OCI-LY1 (cell line): ENCODE measurements around the gene DPP6.

Experiments
- H2AFZ ChIP-seq: fragments of 200-600 bp; sonication (generic), shearing (Covaris generic); 2 replicates; pipeline ENCODE4 v1.6.0; 2014; ENCODE audit warnings: antibody characterized with exemption, mild to moderate bottlenecking, low read length
- H3F3A ChIP-seq: fragments of 200-600 bp; sonication (generic), shearing (Covaris generic); 2 replicates; pipeline ENCODE4 v1.6.0; 2014; ENCODE audit warnings: mild to moderate bottlenecking, antibody characterized with exemption, low read length, moderate library complexity; ENCODE audit not compliant: insufficient read depth
- H3K27ac ChIP-seq: fragments of 200-600 bp; sonication (generic); 2 replicates; pipeline ENCODE4 v1.5.1; 2014; ENCODE audit warnings: low read length, mixed run types, mild to moderate bottlenecking, low read depth; ENCODE audit not compliant: poor library complexity, severe bottlenecking
- H3K27me3 ChIP-seq: fragments of 200-600 bp; sonication (generic); 2 replicates; pipeline ENCODE4 v1.6.0; 2014; ENCODE audit warnings: antibody characterized with exemption, mild to moderate bottlenecking, low read length, moderate library complexity; ENCODE audit not compliant: insufficient read depth
- H3K36me3 ChIP-seq: fragments of 200-600 bp; sonication (generic); 2 replicates; pipeline ENCODE4 v1.6.1; 2014; ENCODE audit warnings: mild to moderate bottlenecking, antibody characterized with exemption, low read length, moderate library complexity, mixed read lengths; ENCODE audit not compliant: insufficient read depth
- H3K4me1 ChIP-seq: fragments of 200-600 bp; sonication (generic); 2 replicates; pipeline ENCODE4 v1.5.1; 2014; ENCODE audit warnings: mild to moderate bottlenecking, low read length, moderate library complexity; ENCODE audit not compliant: insufficient read depth, severe bottlenecking
- H3K4me2 ChIP-seq: fragments of 200-600 bp; sonication (generic), shearing (Covaris generic); 2 replicates; pipeline ENCODE4 v1.6.1; 2014; ENCODE audit warnings: low read length
- H3K4me3 ChIP-seq: fragments of 200-600 bp; sonication (generic); 2 replicates; pipeline ENCODE4 v1.5.1; 2014; ENCODE audit warnings: low read length, low read depth, mild to moderate bottlenecking, mixed read lengths; ENCODE audit not compliant: poor library complexity, severe bottlenecking
- H3K79me2 ChIP-seq: fragments of 200-600 bp; shearing (Covaris generic); 2 replicates; pipeline ENCODE4 v1.6.1; 2016; ENCODE audit warnings: mixed run types, low read length, mixed read lengths; ENCODE audit not compliant: insufficient read depth
- H3K9ac ChIP-seq: fragments of 200-600 bp; sonication (generic), shearing (Covaris generic); 2 replicates; pipeline ENCODE4 v1.6.1; 2014; ENCODE audit warnings: mild to moderate bottlenecking, low read length, mixed read lengths
- H3K9me2 ChIP-seq: fragments of 200-600 bp; sonication (generic), shearing (Covaris generic); 2 replicates; pipeline ENCODE4 v1.6.1; 2014; ENCODE audit warnings: low read depth, mild to moderate bottlenecking, low read length, mixed read lengths
- H3K9me3 ChIP-seq: fragments of 200-600 bp; shearing (Covaris generic); 2 replicates; pipeline ENCODE4 v1.6.1; 2014; ENCODE audit warnings: low read length, mixed read lengths
- H4K20me1 ChIP-seq: fragments of 200-600 bp; sonication (generic), shearing (Covaris generic); 2 replicates; pipeline ENCODE4 v1.6.0; 2016; ENCODE audit warnings: mild to moderate bottlenecking, low read length; ENCODE audit not compliant: insufficient read depth
- EZH2 ChIP-seq: fragments of 200-600 bp; sonication (generic), shearing (Covaris generic); IDR thresholded peaks from 2 replicates; pipeline ENCODE4 v1.8.0; 2017; ENCODE audit warnings: borderline replicate concordance, mixed run types, mild to moderate bottlenecking, antibody characterized with exemption, low read length, moderate library complexity, mixed read lengths
- TF ChIP-seq, protein P1 (sequence below): fragments of 200-600 bp; sonication (generic), shearing (Covaris generic); IDR thresholded peaks from 2 replicates; pipeline ENCODE4 v1.5.1; 2017; ENCODE audit warnings: mild to moderate bottlenecking, antibody characterized with exemption, low read length, moderate library complexity, mixed read lengths

The DPP6 gene

DNA sequence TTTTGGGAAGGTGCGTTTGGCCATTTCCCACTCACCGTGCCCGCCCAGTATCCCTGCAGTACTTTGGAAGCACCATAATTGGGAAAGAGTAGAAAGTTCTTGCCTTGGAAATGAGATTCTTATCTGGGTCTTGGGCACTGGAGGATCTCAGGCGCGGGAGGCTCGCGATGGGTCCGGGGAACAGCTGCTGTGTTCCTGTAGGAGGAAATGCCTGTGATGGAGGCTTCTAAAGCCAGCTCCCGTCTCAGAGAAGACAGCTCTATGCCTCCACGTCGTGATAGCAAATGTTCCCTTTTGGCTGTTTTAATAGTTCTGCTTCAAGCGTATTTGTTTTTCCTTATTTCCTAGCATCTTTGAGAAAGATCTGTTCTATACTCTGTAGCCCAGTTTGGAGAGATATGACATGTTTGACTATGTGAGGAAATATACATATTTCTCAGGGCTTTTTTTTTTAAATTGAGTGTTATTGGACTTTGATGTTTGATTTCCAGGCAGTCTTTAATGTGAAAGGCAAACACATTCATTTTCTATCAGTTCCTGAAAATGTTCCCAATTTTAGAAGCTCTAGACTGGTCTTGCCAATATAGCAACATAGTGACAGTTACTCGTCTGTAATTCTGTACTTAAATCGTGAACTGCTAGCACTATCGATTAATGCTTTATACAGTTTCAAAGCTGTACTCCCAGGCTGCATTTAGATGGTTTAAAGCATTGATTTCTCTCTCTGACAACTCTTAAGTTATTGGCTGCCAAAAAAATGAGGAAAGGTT, 280.8 kb downstream of the DPP6 start:
- Histone ChIP-seq H3K27ac (no peak overlapping the region), H3K36me3 (no peaks in the 10 kb centered on the region), H3K9me3 (no peaks in the 10 kb centered on the region), H2AFZ (no peak overlapping the region), H3F3A (no peaks in the 10 kb centered on the region), H4K20me1 (no peaks in the 10 kb centered on the region), H3K9ac (no peak overlapping the region), H3K4me1 (no peaks in the 10 kb centered on the region), H3K79me2 (no peaks in the 10 kb centered on the region), H3K27me3 (no peaks in the 10 kb centered on the region), H3K4me2 (no peak overlapping the region), H3K4me3 (no peak overlapping the region), H3K9me2 (no peaks in the 10 kb centered on the region)
- TF ChIP-seq, protein P1, sequence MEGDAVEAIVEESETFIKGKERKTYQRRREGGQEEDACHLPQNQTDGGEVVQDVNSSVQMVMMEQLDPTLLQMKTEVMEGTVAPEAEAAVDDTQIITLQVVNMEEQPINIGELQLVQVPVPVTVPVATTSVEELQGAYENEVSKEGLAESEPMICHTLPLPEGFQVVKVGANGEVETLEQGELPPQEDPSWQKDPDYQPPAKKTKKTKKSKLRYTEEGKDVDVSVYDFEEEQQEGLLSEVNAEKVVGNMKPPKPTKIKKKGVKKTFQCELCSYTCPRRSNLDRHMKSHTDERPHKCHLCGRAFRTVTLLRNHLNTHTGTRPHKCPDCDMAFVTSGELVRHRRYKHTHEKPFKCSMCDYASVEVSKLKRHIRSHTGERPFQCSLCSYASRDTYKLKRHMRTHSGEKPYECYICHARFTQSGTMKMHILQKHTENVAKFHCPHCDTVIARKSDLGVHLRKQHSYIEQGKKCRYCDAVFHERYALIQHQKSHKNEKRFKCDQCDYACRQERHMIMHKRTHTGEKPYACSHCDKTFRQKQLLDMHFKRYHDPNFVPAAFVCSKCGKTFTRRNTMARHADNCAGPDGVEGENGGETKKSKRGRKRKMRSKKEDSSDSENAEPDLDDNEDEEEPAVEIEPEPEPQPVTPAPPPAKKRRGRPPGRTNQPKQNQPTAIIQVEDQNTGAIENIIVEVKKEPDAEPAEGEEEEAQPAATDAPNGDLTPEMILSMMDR = no peak
- TF ChIP-seq EZH2 = no peak

- Histone ChIP-seq H3K9me2 (no peaks in the 10 kb centered on the region), H3K9me3 (no peaks in the 10 kb centered on the region), H3K4me2 (no peak overlapping the region), H3K27ac (no peak overlapping the region), H3K9ac (no peak overlapping the region), H3F3A (no peaks in the 10 kb centered on the region), H3K27me3 (no peaks in the 10 kb centered on the region), H3K79me2 (no peaks in the 10 kb centered on the region), H2AFZ (no peak overlapping the region), H3K36me3 (no peaks in the 10 kb centered on the region), H4K20me1 (no peaks in the 10 kb centered on the region), H3K4me1 (no peaks in the 10 kb centered on the region), H3K4me3 (no peak overlapping the region)
- no peak for TF ChIP-seq EZH2
- TF ChIP-seq, protein P1 = no peak
Measured at GRCh38 chr7:154336295-154336694, 284.1 kb downstream of the DPP6 start.

GRCh38 chr7:154338701-154339506, 286.7 kb downstream of the DPP6 start:
- H3K9me3 ChIP-seq = no peaks in the 10 kb centered on the region
- no peaks in the 10 kb centered on the region for H4K20me1 ChIP-seq
- H3K27ac ChIP-seq = no peak overlapping the region
- H3K4me3 ChIP-seq = no peak overlapping the region
- no peaks in the 10 kb centered on the region for H3K79me2 ChIP-seq
- H3F3A ChIP-seq = no peaks in the 10 kb centered on the region
- H3K4me1 ChIP-seq = no peaks in the 10 kb centered on the region
- H3K27me3 ChIP-seq = no peaks in the 10 kb centered on the region
- TF ChIP-seq, protein P1 = no peak
- no peak for TF ChIP-seq EZH2
- no peak overlapping the region for H3K4me2 ChIP-seq
- no peaks in the 10 kb centered on the region for H3K9me2 ChIP-seq
- no peaks in the 10 kb centered on the region for H3K36me3 ChIP-seq
- no peak overlapping the region for H2AFZ ChIP-seq
- no peak overlapping the region for H3K9ac ChIP-seq
